Epithelial cell of esophagus (primary cell): ENCODE measurements around the gene DNAJC8.

Experiments used
- DNase-seq: peaks from one replicate; pipeline ENCODE4 v3.0.0; 2010; ENCODE audit warnings: low read depth
- H3K4me3 ChIP-seq: 2 replicates; pipeline ENCODE4 v1.5.1; 2011; ENCODE audit warnings: mild to moderate bottlenecking, low read length, control low read depth
- TF ChIP-seq, protein P1 (sequence below): IDR thresholded peaks from 2 replicates; pipeline ENCODE4 v1.5.1; 2011; ENCODE audit warnings: low read depth, mild to moderate bottlenecking, low read length, control low read depth, inconsistent platforms; ENCODE audit not compliant: insufficient read depth; ENCODE audit errors: missing control alignments

The DNAJC8 gene

DNA sequence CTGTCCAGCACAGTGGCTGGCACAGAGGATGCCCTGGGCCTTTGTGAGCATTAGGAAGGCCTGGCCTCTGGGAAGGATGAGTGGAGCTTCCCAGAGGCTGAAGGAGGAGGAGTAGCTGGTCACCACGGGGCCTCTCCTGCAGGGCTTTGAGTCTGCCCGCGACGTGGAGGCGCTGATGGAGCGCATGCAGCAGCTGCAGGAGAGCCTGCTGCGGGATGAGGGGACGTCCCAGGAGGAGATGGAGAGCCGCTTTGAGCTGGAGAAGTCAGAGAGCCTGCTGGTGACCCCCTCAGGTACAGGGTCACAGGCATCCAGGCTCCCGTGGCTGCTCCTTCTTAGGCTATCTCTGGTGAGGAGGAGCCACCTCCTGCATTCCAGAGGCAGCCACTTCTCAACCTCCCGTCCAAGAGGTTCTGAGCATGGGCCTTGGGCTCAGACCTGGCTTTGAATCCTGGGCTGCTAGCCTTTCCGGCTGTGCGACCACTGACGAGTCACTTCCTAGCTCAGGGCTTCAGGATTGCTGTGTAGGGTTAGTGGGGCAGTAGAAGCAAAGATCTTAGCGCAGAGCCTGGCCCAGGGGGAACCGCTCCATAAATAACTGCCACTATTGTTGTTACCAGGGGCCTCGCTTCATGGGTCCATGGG, 40.5 kb upstream of the DNAJC8 start:
- TF ChIP-seq, protein P1, sequence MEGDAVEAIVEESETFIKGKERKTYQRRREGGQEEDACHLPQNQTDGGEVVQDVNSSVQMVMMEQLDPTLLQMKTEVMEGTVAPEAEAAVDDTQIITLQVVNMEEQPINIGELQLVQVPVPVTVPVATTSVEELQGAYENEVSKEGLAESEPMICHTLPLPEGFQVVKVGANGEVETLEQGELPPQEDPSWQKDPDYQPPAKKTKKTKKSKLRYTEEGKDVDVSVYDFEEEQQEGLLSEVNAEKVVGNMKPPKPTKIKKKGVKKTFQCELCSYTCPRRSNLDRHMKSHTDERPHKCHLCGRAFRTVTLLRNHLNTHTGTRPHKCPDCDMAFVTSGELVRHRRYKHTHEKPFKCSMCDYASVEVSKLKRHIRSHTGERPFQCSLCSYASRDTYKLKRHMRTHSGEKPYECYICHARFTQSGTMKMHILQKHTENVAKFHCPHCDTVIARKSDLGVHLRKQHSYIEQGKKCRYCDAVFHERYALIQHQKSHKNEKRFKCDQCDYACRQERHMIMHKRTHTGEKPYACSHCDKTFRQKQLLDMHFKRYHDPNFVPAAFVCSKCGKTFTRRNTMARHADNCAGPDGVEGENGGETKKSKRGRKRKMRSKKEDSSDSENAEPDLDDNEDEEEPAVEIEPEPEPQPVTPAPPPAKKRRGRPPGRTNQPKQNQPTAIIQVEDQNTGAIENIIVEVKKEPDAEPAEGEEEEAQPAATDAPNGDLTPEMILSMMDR = no peak
- H3K4me3 ChIP-seq = no peak overlapping the region
- DNase-seq = no peak

DNA sequence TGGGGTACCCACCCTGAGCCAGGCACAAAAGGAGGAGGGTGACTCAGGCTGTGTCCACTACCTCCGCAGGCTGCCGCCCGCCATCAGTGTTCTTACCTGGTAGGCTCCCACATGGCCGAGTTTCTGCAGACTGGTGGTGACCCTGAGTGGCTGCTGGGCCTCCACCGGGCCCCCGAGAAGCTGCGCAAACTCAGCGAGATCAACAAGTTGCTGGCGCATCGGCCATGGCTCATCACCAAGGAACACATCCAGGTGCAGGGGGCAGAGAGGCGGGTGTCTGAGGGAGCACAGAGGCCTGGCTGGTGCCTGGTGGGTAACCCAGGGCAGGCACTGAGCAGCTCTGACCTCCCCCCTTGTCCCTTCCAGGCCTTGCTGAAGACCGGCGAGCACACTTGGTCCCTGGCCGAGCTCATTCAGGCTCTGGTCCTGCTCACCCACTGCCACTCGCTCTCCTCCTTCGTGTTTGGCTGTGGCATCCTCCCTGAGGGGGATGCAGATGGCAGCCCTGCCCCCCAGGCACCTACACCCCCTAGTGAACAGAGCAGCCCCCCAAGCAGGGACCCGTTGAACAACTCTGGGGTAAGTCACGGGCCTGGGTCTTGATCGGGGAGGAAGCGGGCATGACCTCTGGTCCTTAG, 39.5 kb upstream of the DNAJC8 start:
- no peak overlapping the region for H3K4me3 ChIP-seq
- TF ChIP-seq, protein P1 = no peak
- no peak for DNase-seq

DNA sequence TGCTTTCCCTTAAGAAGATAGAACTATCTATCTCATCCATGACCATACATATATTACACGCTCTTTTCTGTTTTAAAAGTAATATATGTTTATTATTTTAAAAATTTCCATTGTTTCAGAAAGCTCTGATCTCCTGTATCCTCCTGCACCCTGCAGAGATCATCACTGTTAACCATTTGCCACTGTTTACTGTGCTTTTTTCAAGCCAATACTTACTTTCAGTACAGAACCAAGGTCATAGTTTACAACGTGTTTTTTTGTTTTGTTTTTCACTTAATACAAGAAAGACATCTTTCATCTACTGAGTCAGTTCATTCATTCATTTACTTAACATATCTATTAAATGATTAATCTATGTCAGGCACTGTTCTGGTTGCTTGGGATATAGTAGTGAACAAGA, 36.7 kb upstream of the DNAJC8 start:
- DNase-seq = no peak
- TF ChIP-seq, protein P1 = no peak
- H3K4me3 ChIP-seq = no peak overlapping the region

DNA sequence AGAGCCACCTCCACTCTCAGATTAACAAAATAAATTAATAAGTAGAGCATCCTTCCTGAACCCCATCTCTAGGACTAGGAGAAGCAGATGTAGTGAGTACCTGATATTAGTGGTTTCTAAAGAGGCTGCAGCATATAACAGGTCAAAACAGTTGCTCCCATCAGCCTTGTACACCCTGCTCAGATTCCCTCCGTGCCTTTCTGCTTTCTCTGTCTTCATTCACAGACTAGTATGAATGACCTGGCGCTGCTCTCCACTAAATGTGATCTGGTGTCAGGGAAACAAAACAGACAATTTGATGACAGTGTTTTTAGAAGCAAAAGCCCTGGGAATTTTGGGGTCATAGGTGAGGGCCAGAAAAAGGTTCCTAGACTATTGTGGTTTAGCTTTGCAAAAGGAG, 34.8 kb upstream of the DNAJC8 start:
- TF ChIP-seq, protein P1 = no peak

DNA sequence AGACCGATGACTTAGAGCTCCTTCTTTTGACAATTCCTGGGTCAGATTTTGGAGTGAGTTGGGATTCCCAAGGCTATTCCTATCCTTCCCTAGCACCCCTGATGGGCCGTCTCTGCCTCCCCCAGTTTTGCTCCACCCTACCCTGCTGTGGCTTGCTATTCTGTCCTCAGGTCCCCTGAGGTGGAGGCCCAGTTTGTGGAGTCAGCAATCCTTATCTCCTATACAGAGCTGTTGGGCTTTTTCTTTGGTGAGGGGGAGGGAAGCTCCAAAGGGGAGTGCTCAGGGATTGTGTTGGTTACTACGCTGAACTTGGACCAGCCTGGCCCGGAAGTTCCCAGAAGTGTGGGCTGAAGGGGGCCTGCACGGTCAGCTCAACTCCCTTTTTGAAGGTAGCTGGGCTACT, 34.1 kb upstream of the DNAJC8 start:
- no peak overlapping the region for H3K4me3 ChIP-seq
- TF ChIP-seq, protein P1 = no peak

More for the DNA sequence above, 34.8 kb upstream of the DNAJC8 start:
- no peak for DNase-seq
- no peak overlapping the region for H3K4me3 ChIP-seq

DNA sequence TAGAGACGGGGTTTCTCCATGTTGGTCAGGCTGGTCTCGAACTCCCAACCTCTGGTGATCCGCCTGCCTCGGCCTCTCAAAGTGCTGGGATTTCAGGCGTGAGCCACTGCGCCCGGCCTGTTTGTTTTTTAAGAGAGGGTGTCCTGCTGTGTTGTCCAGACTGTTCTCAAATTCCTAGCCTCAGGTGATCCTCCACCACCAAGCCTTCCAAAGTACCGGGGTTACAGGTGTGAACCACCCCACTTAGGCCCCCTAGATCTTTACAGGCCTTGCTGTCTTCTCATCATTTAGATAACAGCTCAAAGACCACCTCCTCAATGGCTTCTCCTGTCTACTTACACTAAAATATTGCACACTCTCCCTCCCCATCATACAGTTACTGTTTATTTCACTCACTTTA, 32.7 kb upstream of the DNAJC8 start:
- TF ChIP-seq, protein P1 = no peak
- DNase-seq = no peak
- no peak overlapping the region for H3K4me3 ChIP-seq

More for the DNA sequence above, 34.1 kb upstream of the DNAJC8 start:
- no peak for DNase-seq

DNA sequence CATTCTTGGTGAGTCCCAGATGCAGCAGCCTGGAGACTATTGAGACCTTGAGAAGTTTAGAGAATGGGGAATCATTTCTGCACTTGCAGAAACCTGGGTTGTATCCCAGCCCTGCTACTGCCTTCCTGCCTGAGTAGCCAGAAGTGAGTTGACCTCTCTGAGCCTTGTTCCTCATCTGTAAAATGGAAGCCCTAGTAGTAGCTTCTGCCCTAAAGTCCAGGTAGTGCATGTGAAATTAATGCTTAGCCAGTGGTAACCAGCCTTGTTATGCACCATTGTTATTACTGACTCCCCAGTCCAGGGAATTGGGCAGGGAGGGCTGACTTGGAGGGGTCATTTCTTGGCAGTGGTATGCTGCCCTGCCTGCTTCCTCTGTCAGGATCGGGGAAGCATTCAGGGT, 32.1 kb upstream of the DNAJC8 start:
- TF ChIP-seq, protein P1 = no peak
- H3K4me3 ChIP-seq = no peak overlapping the region
- no peak for DNase-seq
